Natural killer cell (primary cell): ENCODE measurements around the gene NOCT. TPM values are rescaled to one million over a fixed set of nuclear protein-coding genes. Genes with fewer than 3 reads are reported as not detected.

ENCODE experiments used
- ATAC-seq, 3 donors: fragments of 150-1000 bp in 2 of 3; fragments of 200-7000 bp in 1 of 3; cut with Tn5 transposase; 1 replicate in 1 of 3; 2 replicates in 2 of 3; pipeline ENCODE4 v1.10.0; 2021; ENCODE audit warnings: mild to moderate bottlenecking in 2 of 3, moderate library complexity in 2 of 3
- DNase-seq, 2 donors: peaks; one replicate each; pipeline versions ENCODE4 v3.0.0 to v3.0.0-alpha.2; 2013 to 2021; ENCODE audit warnings: mixed read lengths in 1 of 2
- H3K27ac ChIP-seq: one replicate; pipeline ENCODE4 v1.5.1; 2013; ENCODE audit warnings: mild to moderate bottlenecking, low read length
- H3K27me3 ChIP-seq: one replicate; pipeline ENCODE4 v1.6.1; 2013; ENCODE audit warnings: low read length; ENCODE audit not compliant: control insufficient read depth, insufficient read depth
- H3K36me3 ChIP-seq: one replicate; pipeline ENCODE4 v1.6.1; 2013; ENCODE audit warnings: low read length; ENCODE audit not compliant: control insufficient read depth, insufficient read depth
- H3K4me1 ChIP-seq: one replicate; pipeline ENCODE4 v1.6.1; 2013; ENCODE audit warnings: low read length; ENCODE audit not compliant: control insufficient read depth, insufficient read depth
- H3K4me3 ChIP-seq: one replicate; pipeline ENCODE4 v1.5.1; 2013; ENCODE audit warnings: low read length
- H3K9me3 ChIP-seq: one replicate; pipeline ENCODE4 v1.6.1; 2013; ENCODE audit warnings: low read length; ENCODE audit not compliant: control insufficient read depth, insufficient read depth
- H3K27ac Mint-ChIP-seq, 2 donors: one replicate each; pipeline ENCODE4 v1.8.0; 2022; ENCODE audit warnings: mild to moderate bottlenecking in 2 of 2, mixed read lengths in 2 of 2, moderate library complexity in 1 of 2
- H3K27me3 Mint-ChIP-seq, 2 donors: one replicate each; pipeline ENCODE4 v1.8.0; 2022; ENCODE audit warnings: low read depth in 2 of 2, mixed read lengths in 2 of 2
- H3K36me3 Mint-ChIP-seq: one replicate; pipeline ENCODE4 v1.8.0; 2022; ENCODE audit warnings: mixed read lengths
- H3K4me1 Mint-ChIP-seq, 2 donors: one replicate each; pipeline ENCODE4 v1.8.0; 2022; ENCODE audit warnings: mixed read lengths in 2 of 2
- H3K4me3 Mint-ChIP-seq: one replicate; pipeline ENCODE4 v1.8.0; 2022; ENCODE audit warnings: mild to moderate bottlenecking, moderate library complexity, mixed read lengths
- H3K9me3 Mint-ChIP-seq, 2 donors: one replicate each; pipeline ENCODE4 v1.8.0; 2022; ENCODE audit warnings: mixed read lengths in 2 of 2
- whole genome bisulfite sequencing: methylation state at CpG from one replicate; pipeline ENCODE4 v1.1.7; 2013; ENCODE audit warnings: missing lambda C conversion rate; ENCODE audit not compliant: insufficient coverage; 5-methylcytosine and 5-hydroxymethylcytosine counted together
- intact Hi-C: fragments of 100-400 bp; cut with micrococcal nuclease; formaldehyde crosslinking; loops from one replicate; pipeline ENCODE4 v1.14.2; 2022
- total RNA-seq, 4 donors: library from RNA; stranded (reverse); fragments of 120-200 nt in 1 of 4; gene quantifications; one replicate each; pipeline versions ENCODE4 v1.2.3 to v1.2.4, GENCODE V29; 2013 to 2022
- TF ChIP-seq, protein P1 (sequence below): fragments of 200-600 bp; IDR thresholded peaks from one replicate; pipeline ENCODE4 v1.8.0; 2022; ENCODE audit warnings: antibody characterized with exemption

NOCT gene
- total RNA-seq, 3 donors from 2014 or later (not counting 1 experiment from before 2014, with no cell fraction given): 17.6 to 28.5 (median 20.9) TPM

DNA sequence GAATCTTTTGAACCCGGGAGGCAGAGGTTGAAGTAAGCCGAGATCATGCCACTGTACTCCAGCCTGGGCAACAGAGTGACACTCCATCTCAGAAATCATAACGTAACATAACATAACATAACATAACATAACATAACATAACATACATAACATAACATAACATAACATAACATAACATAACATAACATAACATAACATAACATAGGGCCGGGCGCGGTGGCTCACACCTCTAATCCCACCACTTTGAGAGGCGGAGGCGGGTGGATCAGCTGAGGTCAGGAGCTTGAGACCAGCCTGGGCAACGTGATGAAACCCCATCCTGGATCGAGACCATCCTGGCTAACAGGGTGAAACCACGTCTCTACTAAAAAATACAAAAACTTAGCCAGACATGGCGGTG, 76.7 kb downstream of the NOCT start:
- 63% methylated on average over 12 of the region's 12 CpGs for WGBS
- DNase-seq (no peak), ATAC-seq (peak in 1 of 3 donors; percentile 21)
- H3K4me3 ChIP-seq: no peak overlapping the region
- no peaks in the 10 kb centered on the region for H3K9me3 ChIP-seq
- H3K27ac Mint-ChIP-seq: no peak overlapping the region
- no peaks in the 10 kb centered on the region for H3K4me1 ChIP-seq
- no peaks in the 10 kb centered on the region for H3K27me3 Mint-ChIP-seq
- no peak overlapping the region for H3K27ac ChIP-seq
- no peaks in the 10 kb centered on the region for H3K36me3 ChIP-seq
- H3K9me3 Mint-ChIP-seq: no peaks in the 10 kb centered on the region
- H3K4me1 Mint-ChIP-seq: no peaks in the 10 kb centered on the region
- TF ChIP-seq, protein P1, sequence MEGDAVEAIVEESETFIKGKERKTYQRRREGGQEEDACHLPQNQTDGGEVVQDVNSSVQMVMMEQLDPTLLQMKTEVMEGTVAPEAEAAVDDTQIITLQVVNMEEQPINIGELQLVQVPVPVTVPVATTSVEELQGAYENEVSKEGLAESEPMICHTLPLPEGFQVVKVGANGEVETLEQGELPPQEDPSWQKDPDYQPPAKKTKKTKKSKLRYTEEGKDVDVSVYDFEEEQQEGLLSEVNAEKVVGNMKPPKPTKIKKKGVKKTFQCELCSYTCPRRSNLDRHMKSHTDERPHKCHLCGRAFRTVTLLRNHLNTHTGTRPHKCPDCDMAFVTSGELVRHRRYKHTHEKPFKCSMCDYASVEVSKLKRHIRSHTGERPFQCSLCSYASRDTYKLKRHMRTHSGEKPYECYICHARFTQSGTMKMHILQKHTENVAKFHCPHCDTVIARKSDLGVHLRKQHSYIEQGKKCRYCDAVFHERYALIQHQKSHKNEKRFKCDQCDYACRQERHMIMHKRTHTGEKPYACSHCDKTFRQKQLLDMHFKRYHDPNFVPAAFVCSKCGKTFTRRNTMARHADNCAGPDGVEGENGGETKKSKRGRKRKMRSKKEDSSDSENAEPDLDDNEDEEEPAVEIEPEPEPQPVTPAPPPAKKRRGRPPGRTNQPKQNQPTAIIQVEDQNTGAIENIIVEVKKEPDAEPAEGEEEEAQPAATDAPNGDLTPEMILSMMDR: no peak
- intact Hi-C loops: no loop called here
- H3K4me3 Mint-ChIP-seq: no peak overlapping the region
- no peaks in the 10 kb centered on the region for H3K36me3 Mint-ChIP-seq
- no peaks in the 10 kb centered on the region for H3K27me3 ChIP-seq

Other genes with a start within 250 kb of the NOCT start
- 100 to 1,000 TPM in 2 of 3 donors, 10 to 100 TPM in 1; 93.7 to 115 (median 114) TPM for gene ELF2, start 161.4 kb downstream of the NOCT start, total RNA-seq